Activated CD4-positive, alpha-beta T cell treated with anti-CD3 and anti-CD28 coated beads for 48 hours (primary cell): ENCODE measurements around the gene SMIM36.
A peak's percentile ranks its signal among the peaks of the same experiment; 100 is the strongest.
"Not testable (repeated sequence)": the region's sequence is repeated elsewhere in the genome, so short reads cannot be mapped to it uniquely, and the experiment has no call there.

Experiments used
- DNase-seq: peaks from one replicate; pipeline ENCODE4 v3.0.0-alpha.2; 2020

Gene SMIM36

DNA sequence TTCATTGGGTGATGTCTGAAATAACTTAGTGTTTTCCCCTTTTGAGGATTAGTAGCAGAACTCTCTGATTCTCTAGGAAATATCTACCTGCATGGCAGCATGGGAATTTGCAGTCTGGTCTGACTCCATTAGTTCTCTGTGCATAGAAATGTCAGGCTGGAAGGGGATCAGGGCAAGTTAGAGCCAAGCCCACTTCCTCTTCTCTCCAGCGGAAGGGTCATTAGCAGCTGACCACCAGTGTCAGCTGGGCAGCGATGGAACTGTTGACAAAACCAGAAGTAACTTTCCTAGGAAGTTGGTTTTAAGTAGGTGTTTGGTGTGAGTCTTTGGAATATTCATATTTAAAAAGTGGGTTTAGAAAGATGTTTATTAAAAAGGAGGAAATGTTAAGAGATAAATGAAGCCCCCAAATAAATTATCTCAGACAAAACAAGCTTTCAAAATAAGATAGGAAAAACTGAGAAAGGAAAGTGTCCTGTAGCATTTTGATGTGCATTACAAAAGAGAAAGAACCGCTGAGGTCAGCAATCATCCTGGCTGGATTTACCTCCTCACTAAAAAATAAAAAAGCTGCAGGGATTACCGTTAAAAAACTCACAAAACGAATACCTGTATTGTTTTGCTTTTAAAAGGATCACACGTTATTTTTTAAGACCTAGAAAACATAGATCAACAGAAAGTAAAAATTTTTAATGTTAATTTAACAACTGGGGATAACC, 57.3 kb downstream of the SMIM36 start:
- no peak for DNase-seq

DNA sequence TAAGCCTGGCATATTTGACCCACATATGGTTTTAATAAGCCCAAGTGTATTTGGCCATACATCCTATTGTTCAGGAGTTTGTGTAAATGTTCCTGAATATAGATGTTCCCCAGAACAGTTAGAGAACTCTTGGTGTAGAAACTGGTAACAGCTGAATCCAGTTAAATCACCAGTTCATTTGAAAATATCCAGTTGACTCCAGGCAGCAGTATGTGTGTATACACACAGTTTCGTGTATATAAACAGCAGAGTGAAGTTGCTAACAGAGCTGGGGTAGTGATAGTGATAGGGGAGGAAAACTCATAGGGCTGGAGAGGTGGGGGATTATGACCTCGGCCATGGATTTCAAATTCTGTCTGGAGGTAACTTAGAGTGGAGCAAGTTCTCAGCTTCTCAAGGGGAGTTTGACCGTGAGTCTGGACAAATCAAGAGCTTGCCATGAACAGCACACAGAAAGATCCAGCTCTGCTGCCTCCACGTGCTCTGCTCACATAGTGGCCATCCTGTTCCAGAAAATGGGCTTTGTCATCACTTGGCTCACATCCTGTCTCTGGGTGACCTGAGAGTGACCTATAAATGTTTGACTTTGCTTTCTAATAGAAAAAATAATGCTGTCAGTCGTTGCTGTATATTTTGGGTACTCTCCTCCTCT, 59.0 kb downstream of the SMIM36 start:
- no peak for DNase-seq

GRCh38 chr17:55451758-55452138, 59.5 kb downstream of the SMIM36 start:
- DNase-seq = no peak

DNA sequence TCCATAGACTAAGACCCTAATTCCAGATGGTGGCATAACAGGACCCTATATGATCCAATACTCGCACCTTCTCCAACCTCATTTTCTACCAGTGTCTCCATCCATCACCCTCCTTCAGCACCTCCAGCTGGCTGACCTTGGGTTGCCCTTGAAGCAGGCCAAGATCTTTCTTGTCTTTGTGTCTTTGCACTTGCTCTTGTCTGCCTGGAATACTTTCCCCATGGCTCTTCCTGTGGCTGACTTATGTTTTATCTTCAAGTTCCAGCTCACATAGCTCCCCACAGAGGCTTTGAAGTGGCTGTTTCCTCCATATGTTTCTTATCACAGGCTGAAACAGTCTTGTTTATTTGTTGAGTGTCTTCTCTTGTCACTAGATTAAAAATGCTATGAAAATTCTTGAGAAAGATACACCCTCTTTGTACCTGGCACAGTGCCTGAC, 60.0 kb downstream of the SMIM36 start:
- no peak for DNase-seq

- no peak for DNase-seq
Observed at GRCh38 chr17:55450232-55450825, 60.9 kb downstream of the SMIM36 start.

- DNase-seq = no peak
Observed at GRCh38 chr17:55448681-55449080, 62.6 kb downstream of the SMIM36 start.

GRCh38 chr17:55446581-55447205, 64.6 kb downstream of the SMIM36 start:
- DNase-seq = no peak

DNA sequence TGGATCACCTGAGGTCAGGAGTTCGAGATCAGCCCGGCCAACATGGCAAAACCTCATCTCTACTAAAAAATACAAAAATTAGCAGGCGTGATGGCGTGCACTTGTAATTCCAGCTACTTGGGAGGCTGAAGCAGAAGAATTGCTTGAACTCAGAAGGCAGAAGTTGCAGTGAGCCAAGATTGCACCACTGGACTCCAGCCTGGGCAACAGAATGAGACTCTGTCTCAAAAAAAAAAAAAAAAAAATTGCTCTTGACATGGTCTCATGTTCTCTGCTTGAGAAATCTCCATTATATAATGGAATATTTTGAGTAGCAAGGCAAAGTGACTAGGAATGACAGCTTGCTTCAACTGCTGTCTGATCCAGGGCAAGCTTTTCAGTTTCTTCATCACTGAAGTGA, 65.2 kb downstream of the SMIM36 start:
- DNase-seq = not testable (repeated sequence)

GRCh38 chr17:55444471-55445441, 66.5 kb downstream of the SMIM36 start:
- no peak for DNase-seq

DNA sequence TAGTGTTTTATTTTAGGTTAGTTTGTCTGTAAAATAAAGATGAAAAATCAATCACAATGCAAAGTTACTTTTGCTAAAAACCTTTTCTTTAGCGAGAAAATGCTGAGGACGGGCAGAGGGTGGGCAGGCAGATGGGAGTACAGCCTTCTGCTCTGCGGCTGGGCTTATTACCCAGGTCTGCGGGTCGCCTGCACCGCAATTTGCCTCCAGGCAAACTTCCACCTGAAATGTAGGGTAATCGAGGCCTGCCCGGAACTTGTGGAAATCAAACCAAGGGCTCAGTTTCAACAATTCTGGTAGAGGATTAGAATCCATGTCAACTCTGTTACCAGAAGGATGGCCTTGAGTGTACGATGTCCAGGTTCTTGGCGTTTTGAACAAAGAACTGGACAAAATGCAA, 67.3 kb downstream of the SMIM36 start:
- DNase-seq = no peak

- DNase-seq = no peak
Observed at GRCh38 chr17:55442953-55443683, 68.1 kb downstream of the SMIM36 start.

GRCh38 chr17:55442462-55442861, 68.8 kb downstream of the SMIM36 start:
- DNase-seq = no peak

DNA sequence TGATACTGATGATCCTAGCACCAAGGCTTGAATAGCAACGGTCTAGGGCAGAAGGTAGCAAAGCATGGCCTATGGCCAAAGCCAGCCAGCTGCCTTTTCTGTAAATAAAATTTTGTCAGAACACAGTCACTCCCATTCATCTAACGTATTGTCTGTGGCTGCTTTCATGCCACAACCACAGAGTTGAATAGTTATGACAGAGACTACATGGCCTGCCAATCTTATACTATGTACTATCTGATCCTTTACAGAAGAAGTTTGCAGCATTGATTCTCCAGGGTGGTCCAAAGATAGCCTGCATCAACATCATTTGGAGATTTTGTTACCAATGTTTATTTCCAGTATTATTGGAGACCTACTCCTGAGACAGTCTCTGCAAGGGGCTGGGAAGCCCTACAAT, 69.7 kb downstream of the SMIM36 start:
- DNase-seq = no peak

DNA sequence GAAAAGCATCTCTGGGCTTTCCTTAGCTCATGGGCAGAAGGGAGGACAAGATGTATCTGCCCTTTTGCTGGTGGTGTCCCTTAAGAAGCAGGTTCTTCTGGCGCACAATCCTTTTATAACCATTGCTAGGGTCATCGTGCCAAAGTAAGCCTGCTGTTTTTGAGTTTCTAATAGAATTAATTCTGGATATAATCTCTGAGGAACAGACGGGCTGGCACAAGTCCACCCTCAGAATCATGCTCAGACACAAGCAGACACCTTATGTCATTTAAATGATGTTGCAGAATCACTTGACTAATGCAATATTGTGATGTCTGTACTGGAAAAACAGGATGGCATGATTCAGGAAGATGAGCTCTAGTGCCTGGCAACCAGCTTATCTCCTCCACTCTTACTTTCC, 70.9 kb downstream of the SMIM36 start:
- DNase-seq = no peak

- DNase-seq = no peak
Observed at GRCh38 chr17:55437159-55437605, 74.1 kb downstream of the SMIM36 start.

- DNase-seq = no peak
Observed at GRCh38 chr17:55436224-55437158, 74.8 kb downstream of the SMIM36 start.

- no peak for DNase-seq
Observed at GRCh38 chr17:55435408-55435807, 75.8 kb downstream of the SMIM36 start.

DNA sequence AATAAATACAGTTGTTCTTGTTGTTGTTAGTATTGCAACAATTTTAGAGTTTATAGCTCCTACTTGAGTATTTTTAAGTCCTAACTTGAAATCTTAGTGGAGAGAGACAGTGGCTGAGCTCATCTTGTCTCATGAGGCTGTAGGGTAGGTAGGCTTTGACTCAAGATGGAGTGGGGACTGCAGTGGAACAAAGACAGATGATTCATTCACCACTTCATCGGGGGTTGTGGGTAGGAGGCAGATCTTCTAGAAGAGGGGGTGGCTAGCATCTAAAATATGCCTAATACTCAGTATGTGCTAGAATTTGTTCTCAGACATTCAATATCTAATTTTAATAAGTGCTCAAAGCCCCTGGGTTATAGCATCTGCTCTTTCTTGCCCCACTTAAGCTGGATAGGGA, 76.5 kb downstream of the SMIM36 start:
- peak; percentile 38 for DNase-seq

GRCh38 chr17:55433629-55434422, 77.4 kb downstream of the SMIM36 start:
- no peak for DNase-seq
